ENCODE data around the gene MYO9B. TPM values are rescaled to one million over a fixed set of nuclear protein-coding genes. Genes with fewer than 3 reads are reported as not detected.

Gene MYO9B
- total and polyA plus RNA-seq, 11 donors = 24.2 to 89.4 (median 31.3) TPM

DNA sequence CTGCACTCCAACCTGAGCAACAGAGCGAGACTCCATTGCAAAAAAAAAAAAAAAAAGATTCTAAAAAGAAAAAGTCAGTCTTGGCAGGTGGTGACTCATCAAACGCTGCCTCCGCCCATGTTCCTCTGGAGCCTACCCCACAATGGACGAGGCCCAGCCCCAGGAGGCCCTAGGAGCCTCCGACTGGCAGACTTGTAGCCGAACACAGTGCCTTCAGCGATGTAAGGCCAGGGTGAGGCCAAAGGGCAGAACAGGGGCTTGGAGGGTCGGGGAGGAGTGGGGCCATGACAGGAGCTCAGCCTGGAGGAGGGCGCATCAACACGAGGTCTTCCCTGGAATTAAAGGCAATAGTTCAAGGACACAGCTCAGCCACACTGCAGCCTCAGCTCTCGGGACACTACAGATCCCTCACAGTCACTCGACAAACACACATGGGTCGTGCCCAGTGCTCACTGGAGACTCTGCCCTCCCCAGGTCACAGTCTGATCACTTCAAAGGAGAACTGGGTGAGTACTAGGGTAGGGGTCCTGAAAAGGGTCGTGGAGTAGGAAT lies 144.7 kb downstream of the MYO9B start:
- peaks cover 0 to 30% (median 20%) of the 10 kb centered on the region in 9 donors for H3K36me3 ChIP-seq
- no peak overlapping the region for H3K4me3 ChIP-seq
- intact Hi-C loops (cut with DNase I) = loop anchor here in 1 of 10 donors (10.0 kb wide), 1 partner anchor 145 kb away; the partner anchor contains the start of genes HAUS8 and MYO9B
- peaks cover 0 to 17% (median 6%) of the 10 kb centered on the region in 12 donors for H3K4me1 ChIP-seq
- H3K27me3 ChIP-seq = no peaks in the 10 kb centered on the region
- peak in 2 of 4 donors; percentile 32 for ATAC-seq
- 44 to 56% (median 51%) methylated on average over 9 to 14 of the region's 14 CpGs for WGBS, 4 donors
- H3K27ac ChIP-seq = no peak overlapping the region
- DNase-seq = peak in 1 of 5 donors; percentile 68
- H3K9me3 ChIP-seq = no peaks in the 10 kb centered on the region
- TF ChIP-seq, protein P1, sequence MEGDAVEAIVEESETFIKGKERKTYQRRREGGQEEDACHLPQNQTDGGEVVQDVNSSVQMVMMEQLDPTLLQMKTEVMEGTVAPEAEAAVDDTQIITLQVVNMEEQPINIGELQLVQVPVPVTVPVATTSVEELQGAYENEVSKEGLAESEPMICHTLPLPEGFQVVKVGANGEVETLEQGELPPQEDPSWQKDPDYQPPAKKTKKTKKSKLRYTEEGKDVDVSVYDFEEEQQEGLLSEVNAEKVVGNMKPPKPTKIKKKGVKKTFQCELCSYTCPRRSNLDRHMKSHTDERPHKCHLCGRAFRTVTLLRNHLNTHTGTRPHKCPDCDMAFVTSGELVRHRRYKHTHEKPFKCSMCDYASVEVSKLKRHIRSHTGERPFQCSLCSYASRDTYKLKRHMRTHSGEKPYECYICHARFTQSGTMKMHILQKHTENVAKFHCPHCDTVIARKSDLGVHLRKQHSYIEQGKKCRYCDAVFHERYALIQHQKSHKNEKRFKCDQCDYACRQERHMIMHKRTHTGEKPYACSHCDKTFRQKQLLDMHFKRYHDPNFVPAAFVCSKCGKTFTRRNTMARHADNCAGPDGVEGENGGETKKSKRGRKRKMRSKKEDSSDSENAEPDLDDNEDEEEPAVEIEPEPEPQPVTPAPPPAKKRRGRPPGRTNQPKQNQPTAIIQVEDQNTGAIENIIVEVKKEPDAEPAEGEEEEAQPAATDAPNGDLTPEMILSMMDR (IDR thresholded peaks at IDR 0.05) = no peak
- TF ChIP-seq POLR2A (IDR thresholded peaks at IDR 0.05) = no peak

DNA sequence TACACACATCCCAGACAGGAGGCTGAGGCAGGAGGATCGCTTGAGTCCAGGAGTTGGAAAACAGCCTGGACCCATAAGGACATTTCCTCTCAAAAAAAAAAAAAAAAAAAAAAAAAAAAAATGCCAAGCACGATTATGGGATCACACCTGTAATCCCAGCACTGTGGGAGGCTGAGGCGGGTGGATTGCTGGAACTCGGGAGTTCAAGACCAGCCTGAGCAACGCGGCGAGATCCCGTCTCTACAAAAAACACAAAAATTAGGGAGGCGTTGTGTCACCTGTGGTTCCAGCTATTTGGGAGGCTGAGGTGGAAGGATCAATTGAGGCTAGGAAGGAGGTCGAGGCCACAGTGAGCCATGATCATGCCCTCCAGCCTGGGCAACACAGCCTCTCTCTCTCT lies 149.5 kb downstream of the MYO9B start:
- TF ChIP-seq, protein P1 (IDR thresholded peaks at IDR 0.05) = no peak
- no peak for TF ChIP-seq POLR2A (IDR thresholded peaks at IDR 0.05)
- Histone ChIP-seq H3K36me3 (peaks cover 0 to 14% (median 0%) of the 10 kb centered on the region in 9 donors), H3K9me3 (no peaks in the 10 kb centered on the region), H3K4me1 (peaks cover 0 to 18% (median 10%) of the 10 kb centered on the region in 12 donors), H3K27me3 (no peaks in the 10 kb centered on the region), H3K4me3 (peak overlapping the region in 2 of 12 donors; percentile 71 to 74), H3K27ac (no peak overlapping the region)
- DNase-seq (no peak), ATAC-seq (no peak)
- 83 to 88% (median 87%) methylated on average over 10 of the region's 10 CpGs for WGBS, 4 donors
- intact Hi-C loops (cut with DNase I) = loop anchor here in 2 of 10 donors (5.0 to 10.0 kb wide), 2 partner anchors 148 to 150 kb away; partner anchors contain the start of genes HAUS8 (in 2 of the 2) and MYO9B (in 2 of the 2)

DNA sequence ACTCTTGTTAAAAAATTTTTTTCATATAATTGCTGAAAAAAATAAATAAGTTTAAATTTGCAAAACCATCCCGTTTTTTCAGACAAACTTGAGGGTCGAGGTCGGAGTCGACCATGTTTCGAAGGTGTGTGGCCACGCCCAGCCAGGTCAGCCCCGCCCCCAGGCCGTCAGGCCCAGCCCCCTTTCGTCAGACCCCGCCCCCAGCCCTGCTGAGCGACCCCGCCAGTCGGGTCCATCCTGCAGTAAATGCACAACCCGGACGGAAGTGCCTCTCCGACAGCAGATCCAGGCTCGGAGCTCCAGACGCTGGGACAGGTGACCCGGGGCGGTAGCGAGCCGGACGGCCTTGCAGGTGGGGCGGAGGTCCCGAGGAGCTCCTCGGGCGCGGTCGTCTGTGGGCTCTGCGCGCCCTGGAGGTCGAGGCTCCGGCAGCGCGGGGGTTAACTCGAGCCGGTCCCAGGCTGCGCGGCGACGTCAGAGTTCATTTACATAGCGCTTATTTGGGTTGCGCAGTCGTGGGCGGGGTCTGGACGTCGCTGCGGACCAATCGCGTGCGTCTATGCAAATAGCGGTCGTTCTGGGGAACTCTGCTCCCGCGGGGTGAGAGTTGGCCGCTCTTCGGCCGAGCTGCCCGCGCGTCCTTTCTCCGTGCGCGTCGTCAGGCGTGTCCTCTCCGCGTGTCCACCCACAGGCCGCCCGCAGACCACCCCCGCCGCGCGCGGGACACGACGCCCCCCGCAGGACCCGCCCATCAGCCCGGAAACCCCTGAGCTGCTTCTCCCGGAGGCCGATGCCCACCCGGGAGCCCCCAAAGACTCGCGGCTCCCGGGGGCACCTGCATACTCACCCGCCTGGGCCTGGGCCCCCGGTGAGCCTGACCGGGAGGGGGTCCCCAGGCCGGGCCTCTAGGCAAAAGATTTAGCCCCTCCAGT lies 150.7 kb downstream of the MYO9B start, which contains the start of gene OCEL1:
Gene OCEL1, plus strand, starts transcription at position 225 of the 932 bp plus-strand sequence. Its CDS starts 22 bp downstream, at position 247.
- H3K36me3 ChIP-seq = peaks cover 0 to 26% (median 3%) of the 10 kb centered on the region in 9 donors
- TF ChIP-seq POLR2A (IDR thresholded peaks at IDR 0.05) = peak in 1 of 2 donors; percentile 91
- TF ChIP-seq, protein P1 (IDR thresholded peaks at IDR 0.05) = peak in 1 of 12 donors; percentile 8
- ATAC-seq (peak; percentile 96 to 98 (median 98)), DNase-seq (peak; percentile 98 to 99 (median 99))
- no peaks in the 10 kb centered on the region for H3K9me3 ChIP-seq
- peak within 1 kb of the TSS; percentile 77 to 93 (median 88) for H3K27ac ChIP-seq
- peak within 1 kb of the TSS; percentile 26 to 74 (median 67) for H3K4me3 ChIP-seq
- intact Hi-C loops (cut with DNase I) = loop anchor here in 3 of 10 donors (2.0 to 10.0 kb wide), 3 partner anchors 21 to 151 kb away; partner anchors contain the start of genes HAUS8 (in 2 of the 3) and MYO9B (in 2 of the 3)
- H3K27me3 ChIP-seq = no peaks in the 10 kb centered on the region
- WGBS, 4 donors = 0 to 1% (median 0%) methylated on average over 12 to 90 of the region's 90 CpGs
- H3K4me1 ChIP-seq = peaks cover 0 to 16% (median 10%) of the 10 kb centered on the region in 12 donors

Measured in heart left ventricle (tissue), 16 donors.